Measurements from ENCODE around the gene SUN3.
"Not testable (repeated sequence)": the region's sequence is repeated elsewhere in the genome, so short reads cannot be mapped to it uniquely, and the experiment has no call there.

DNA sequence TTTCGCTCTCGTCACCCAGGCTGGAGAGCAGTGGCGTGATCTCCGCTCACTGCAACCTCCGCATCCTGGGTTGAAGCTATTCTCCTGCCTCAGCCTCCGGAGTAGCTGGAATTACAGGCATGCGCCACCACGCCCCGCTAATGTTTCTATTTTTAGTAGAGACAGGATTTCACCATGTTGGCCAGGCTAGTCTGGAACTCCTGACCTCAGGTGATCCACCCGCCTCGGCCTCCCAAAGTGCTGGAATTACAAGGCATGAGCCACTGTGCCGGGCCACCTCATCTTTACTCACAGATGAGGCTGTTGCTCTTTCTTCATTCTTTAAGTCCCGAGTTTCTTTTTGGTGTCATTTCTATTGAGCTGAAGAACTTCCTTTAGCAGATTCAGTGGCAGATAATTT lies 28.7 kb downstream of the SUN3 start:
- TF ChIP-seq CTCF, POLR2A (IDR thresholded peaks at IDR 0.05): not testable (repeated sequence)

All from heart left ventricle (tissue), 13 donors.